Psoas muscle (tissue), 8 donors: ENCODE results near the gene CMTR2. TPM values are rescaled to one million over a fixed set of nuclear protein-coding genes. Genes with fewer than 3 reads are reported as not detected.

Source experiments
- ATAC-seq, 4 donors: fragments of 200-7000 bp; cut with Tn5 transposase; one replicate each; pipeline ENCODE4 v1.9.1; 2020; ENCODE audit warnings: moderate library complexity in 3 of 4, mild to moderate bottlenecking in 2 of 4
- DNase-seq, 2 donors: peaks; one replicate each; pipeline ENCODE4 v3.0.0-alpha.2; 2020
- H3K27ac ChIP-seq: fragments of 200-600 bp; one replicate; pipeline ENCODE4 v1.8.0; 2022
- H3K27me3 ChIP-seq, 3 donors: fragments of 200-600 bp in 1 of 3; one replicate each; pipeline versions ENCODE4 v1.6.1 to v1.8.0; 2013 to 2022; ENCODE audit warnings: low read length in 2 of 3, mild to moderate bottlenecking in 2 of 3, moderate library complexity in 1 of 3; ENCODE audit not compliant: insufficient read depth in 3 of 3
- H3K36me3 ChIP-seq, 2 donors: fragments of 200-600 bp in 1 of 2; one replicate each; pipeline versions ENCODE4 v1.6.1 to v1.8.0; 2013 to 2022; ENCODE audit warnings: low read depth in 1 of 2, mild to moderate bottlenecking in 1 of 2, moderate library complexity in 1 of 2; ENCODE audit not compliant: insufficient read depth in 1 of 2
- H3K4me1 ChIP-seq: fragments of 200-600 bp; one replicate; pipeline ENCODE4 v1.8.0; 2022
- H3K4me3 ChIP-seq: fragments of 200-600 bp; one replicate; pipeline ENCODE4 v1.8.0; 2022; ENCODE audit warnings: mild to moderate bottlenecking
- H3K9me3 ChIP-seq: fragments of 200-600 bp; one replicate; pipeline ENCODE4 v1.8.0; 2022
- WGBS, 3 donors: extraction: QIAGEN DNeasy Blood & Tissue Kit; methylation state at CpG; one replicate each; pipeline versions ENCODE4 v1.1.6 to v1.1.7; 2013; 5-methylcytosine and 5-hydroxymethylcytosine counted together
- intact Hi-C, 2 donors: fragments of 100-400 bp; cut with DNase I; formaldehyde crosslinking; loops; one replicate each; pipeline versions ENCODE4 v1.11.0 to v1.14.2; 2022
- polyA plus RNA-seq, 3 donors: library from polyadenylated mRNA; stranded (reverse); fragments of 200-250 nt; gene quantifications; one replicate each; pipeline ENCODE4 v1.2.3, GENCODE V29; 2013
- total RNA-seq, 4 donors: library from RNA; stranded (reverse); fragmentation: NEBNext Ultra II Directional in 2 of 4; extraction: Animal tissue kit (Norgen Biotek cat#: 25700) in 2 of 4; gene quantifications; one replicate each; pipeline versions ENCODE4 v1.2.1 to v1.2.4, GENCODE V29; 2021 to 2023
- TF ChIP-seq, protein P1 (sequence below): fragments of 200-600 bp; IDR thresholded peaks from one replicate; pipeline ENCODE4 v1.8.0; 2022; ENCODE audit warnings: antibody characterized with exemption
- donor health status: healthy with polysubstance abuse.
- donor health status: DM: no; HTN: no; CAD: no; lungs with moderate emphysema.
- donor health status: Bipolar disorder and iron deficiency.
- donor health status: healthy.
- donor health status: DM: yes; HTN: yes; CAD: no.
- donor health status: DM: no; HTN: no; CAD: no.
- donor health status: DM: no; HTN: no; CAD: no.
- donor health status: DM: yes; HTN: yes; CAD: no.

CMTR2 gene
- total and polyA plus RNA-seq, 7 donors: 4.3 to 15.8 (median 9.2) TPM

DNA sequence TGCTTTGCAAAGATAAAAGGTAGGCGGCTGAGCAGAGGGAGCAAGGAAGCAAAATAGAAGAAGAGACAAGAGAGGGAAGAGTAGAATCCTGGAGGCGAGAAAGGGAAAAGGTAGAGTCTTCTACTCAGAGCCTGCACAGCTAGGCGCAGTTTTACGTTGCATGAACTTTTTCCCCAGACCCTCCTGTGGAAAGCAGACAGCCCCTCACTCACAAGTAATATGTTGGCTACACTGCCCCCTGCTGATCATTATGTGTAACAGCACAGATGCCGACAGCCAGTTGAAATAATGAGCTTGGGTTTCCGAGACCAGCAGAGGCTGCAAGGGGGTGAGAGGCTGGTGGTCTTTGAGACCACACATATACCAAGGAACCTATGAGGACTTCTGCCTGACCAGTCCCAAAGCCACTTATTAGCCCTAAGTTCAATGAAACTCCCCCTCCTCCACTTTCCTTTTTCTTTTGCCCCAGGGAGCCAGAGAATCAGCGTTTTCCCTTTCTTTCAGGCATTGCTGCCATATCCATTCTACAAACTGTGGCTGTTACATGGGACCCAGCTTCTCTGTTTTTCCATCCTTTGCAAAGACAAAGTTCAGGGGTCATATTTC, 22.5 kb upstream of the CMTR2 start:
- TF ChIP-seq, protein P1, sequence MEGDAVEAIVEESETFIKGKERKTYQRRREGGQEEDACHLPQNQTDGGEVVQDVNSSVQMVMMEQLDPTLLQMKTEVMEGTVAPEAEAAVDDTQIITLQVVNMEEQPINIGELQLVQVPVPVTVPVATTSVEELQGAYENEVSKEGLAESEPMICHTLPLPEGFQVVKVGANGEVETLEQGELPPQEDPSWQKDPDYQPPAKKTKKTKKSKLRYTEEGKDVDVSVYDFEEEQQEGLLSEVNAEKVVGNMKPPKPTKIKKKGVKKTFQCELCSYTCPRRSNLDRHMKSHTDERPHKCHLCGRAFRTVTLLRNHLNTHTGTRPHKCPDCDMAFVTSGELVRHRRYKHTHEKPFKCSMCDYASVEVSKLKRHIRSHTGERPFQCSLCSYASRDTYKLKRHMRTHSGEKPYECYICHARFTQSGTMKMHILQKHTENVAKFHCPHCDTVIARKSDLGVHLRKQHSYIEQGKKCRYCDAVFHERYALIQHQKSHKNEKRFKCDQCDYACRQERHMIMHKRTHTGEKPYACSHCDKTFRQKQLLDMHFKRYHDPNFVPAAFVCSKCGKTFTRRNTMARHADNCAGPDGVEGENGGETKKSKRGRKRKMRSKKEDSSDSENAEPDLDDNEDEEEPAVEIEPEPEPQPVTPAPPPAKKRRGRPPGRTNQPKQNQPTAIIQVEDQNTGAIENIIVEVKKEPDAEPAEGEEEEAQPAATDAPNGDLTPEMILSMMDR: peak; percentile 65
- WGBS, 3 donors: 19 to 24% (median 20%) methylated on average over 7 of the region's 7 CpGs
- H3K27ac ChIP-seq: no peak overlapping the region
- H3K4me1 ChIP-seq: no peaks in the 10 kb centered on the region
- ATAC-seq (no peak), DNase-seq (no peak)
- H3K9me3 ChIP-seq: no peaks in the 10 kb centered on the region
- H3K27me3 ChIP-seq: peaks cover 0 to 17% (median 0%) of the 10 kb centered on the region in 3 donors
- no peak overlapping the region for H3K4me3 ChIP-seq
- intact Hi-C loops: no loop called here
- no peaks in the 10 kb centered on the region for H3K36me3 ChIP-seq

GRCh38 chr16:71303938-71304337, 14.7 kb upstream of the CMTR2 start:
- Histone ChIP-seq H3K4me1 (no peaks in the 10 kb centered on the region), H3K9me3 (no peaks in the 10 kb centered on the region), H3K27ac (no peak overlapping the region), H3K36me3 (no peaks in the 10 kb centered on the region), H3K4me3 (no peak overlapping the region), H3K27me3 (peaks cover 0 to 4% (median 0%) of the 10 kb centered on the region in 3 donors)
- DNase-seq: no peak
- intact Hi-C loops: no loop called here
- no peak for ATAC-seq
- TF ChIP-seq, protein P1: no peak
- 69 to 78% (median 78%) methylated on average over 5 of the region's 5 CpGs for WGBS, 3 donors

GRCh38 chr16:71297341-71297634, 8.1 kb upstream of the CMTR2 start:
- Histone ChIP-seq H3K27ac (no peak overlapping the region), H3K4me1 (no peaks in the 10 kb centered on the region), H3K36me3 (no peaks in the 10 kb centered on the region), H3K27me3 (peaks cover 0 to 9% (median 3%) of the 10 kb centered on the region in 3 donors), H3K4me3 (no peak overlapping the region), H3K9me3 (no peaks in the 10 kb centered on the region)
- DNase-seq (no peak), ATAC-seq (no peak)
- TF ChIP-seq, protein P1: no peak
- intact Hi-C loops: no loop called here
- 45 to 59% (median 58%) methylated on average over 2 of the region's 2 CpGs for WGBS, 3 donors

GRCh38 chr16:71296584-71297340, 7.6 kb upstream of the CMTR2 start:
- intact Hi-C loops: no loop called here
- no peaks in the 10 kb centered on the region for H3K9me3 ChIP-seq
- TF ChIP-seq, protein P1: no peak
- 72 to 82% (median 82%) methylated on average over 3 of the region's 3 CpGs for WGBS, 3 donors
- ATAC-seq (no peak), DNase-seq (no peak)
- H3K4me1 ChIP-seq: no peaks in the 10 kb centered on the region
- no peaks in the 10 kb centered on the region for H3K36me3 ChIP-seq
- H3K27ac ChIP-seq: no peak overlapping the region
- peaks cover 0 to 7% (median 3%) of the 10 kb centered on the region in 3 donors for H3K27me3 ChIP-seq
- no peak overlapping the region for H3K4me3 ChIP-seq
